ENCODE results near the gene SUPT3H. TPM values are rescaled to one million over a fixed set of nuclear protein-coding genes. Genes with fewer than 3 reads are reported as not detected.

Gene SUPT3H
- total and polyA plus RNA-seq, 2 of the 13 experiments (the other 11 are each of a cell fraction or from before 2014, with no cell fraction given), result 11.9 to 36.1 TPM

- WGBS (ENCODE audit: low lambda C conversion rate), result 100% methylated on average over 1 of the region's 1 CpG
- no peak for ATAC-seq
- POLR2A ChIA-PET, result no interaction called here
- Histone ChIP-seq H3K27ac (ENCODE audit: extremely low read length, insufficient read depth, low read length) (no peak overlapping the region), H3K4me1 (ENCODE audit: insufficient read depth, low read length) (no peaks in the 10 kb centered on the region), H3K9me3 (ENCODE audit: low read length) (no peaks in the 10 kb centered on the region), H3K4me3 (replicated peaks in 1 of 3; ENCODE audit: insufficient read depth in 1 of 3, low read depth in 2 of 3, low read length in 3 of 3) (no peak overlapping the region), H2AFZ (ENCODE audit: low read length) (no peak overlapping the region), H4K20me1 (ENCODE audit: insufficient read depth, low read length) (no peaks in the 10 kb centered on the region), H3K36me3 (replicated peaks in 1 of 2; ENCODE audit: control insufficient read depth in 1 of 2, insufficient read depth in 2 of 2, low read length in 2 of 2) (no peaks in the 10 kb centered on the region), H3K9ac (ENCODE audit: insufficient read depth, low read depth, low read length) (no peak overlapping the region), H3K79me2 (ENCODE audit: insufficient read depth, low read length) (no peaks in the 10 kb centered on the region), H3K27me3 (ENCODE audit: control insufficient read depth in 1 of 2, insufficient read depth in 2 of 2, low read length in 2 of 2) (no peaks in the 10 kb centered on the region), H3K4me2 (ENCODE audit: low read depth, low read length) (no peak overlapping the region)
- intact Hi-C loops (cut with micrococcal nuclease; ENCODE audit: unreplicated experiment) (no loop called here), in situ Hi-C loops (cut with HindIII; ENCODE audit: extremely low pct_ligation_motif_present, low pct_unique_long_range_greater_than_20kb) (no loop called here)
- FAIRE-seq, result no peak
- BruUV-seq (replicated peaks), result no TSS peak
- no peak for DNase-seq (ENCODE audit: low spot score)
- CTCF ChIA-PET (ENCODE audit: low intra/inter-chr PET ratio, low total read pairs), result no interaction called here
- TF ChIP-seq ZNF12 (CRISPR knock-in tag; IDR thresholded peaks at IDR 0.05) (no peak), ARNT2 (CRISPR knock-in tag; IDR thresholded peaks at IDR 0.05; ENCODE audit: low read depth) (no peak), MAZ (IDR thresholded peaks at IDR 0.05; ENCODE audit: borderline replicate concordance, low read depth, low read length) (no peak), MAZ (CRISPR knock-in tag; IDR thresholded peaks at IDR 0.05; ENCODE audit: low read depth) (no peak), ZNF746 (CRISPR knock-in tag; IDR thresholded peaks at IDR 0.05) (no peak), ZNF281 (CRISPR knock-in tag; IDR thresholded peaks at IDR 0.05; ENCODE audit: borderline replicate concordance) (no peak), ZMYM2 (CRISPR knock-in tag; IDR thresholded peaks at IDR 0.05) (no peak), ZNF564 (CRISPR knock-in tag; IDR thresholded peaks at IDR 0.05) (no peak), IKZF4 (CRISPR knock-in tag; IDR thresholded peaks at IDR 0.05; ENCODE audit: borderline replicate concordance, low read depth, not compliant biosample characterization) (no peak), ZNF574 (CRISPR knock-in tag; IDR thresholded peaks at IDR 0.05) (no peak), MYNN (CRISPR knock-in tag; IDR thresholded peaks at IDR 0.05; ENCODE audit: low read depth) (no peak), AKAP8 (CRISPR knock-in tag; IDR thresholded peaks at IDR 0.05) (no peak), TMF1 (CRISPR knock-in tag; IDR thresholded peaks at IDR 0.05; ENCODE audit: low read depth) (no peak), ZNF839 (CRISPR knock-in tag; IDR thresholded peaks at IDR 0.05; ENCODE audit: borderline replicate concordance) (no peak), NCOA5 (CRISPR knock-in tag; IDR thresholded peaks at IDR 0.05) (no peak), FOSL2 (CRISPR knock-in tag; IDR thresholded peaks at IDR 0.05) (no peak), MED1 (CRISPR knock-in tag; IDR thresholded peaks at IDR 0.05) (no peak)
- TF ChIP-seq, protein P1, sequence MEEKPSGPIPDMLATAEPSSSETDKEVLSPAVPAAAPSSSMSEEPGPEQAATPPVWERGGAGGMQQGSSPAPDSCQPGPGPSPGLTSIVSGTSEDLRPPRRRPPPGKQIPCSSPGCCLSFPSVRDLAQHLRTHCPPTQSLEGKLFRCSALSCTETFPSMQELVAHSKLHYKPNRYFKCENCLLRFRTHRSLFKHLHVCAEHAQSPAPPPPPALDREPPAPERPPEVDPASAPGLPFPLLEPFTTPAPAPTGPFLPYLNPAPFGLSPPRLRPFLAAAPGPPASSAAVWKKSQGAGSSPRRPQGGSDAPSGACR (CRISPR knock-in tag; IDR thresholded peaks at IDR 0.05), result no peak
- TF ChIP-seq, protein P2, sequence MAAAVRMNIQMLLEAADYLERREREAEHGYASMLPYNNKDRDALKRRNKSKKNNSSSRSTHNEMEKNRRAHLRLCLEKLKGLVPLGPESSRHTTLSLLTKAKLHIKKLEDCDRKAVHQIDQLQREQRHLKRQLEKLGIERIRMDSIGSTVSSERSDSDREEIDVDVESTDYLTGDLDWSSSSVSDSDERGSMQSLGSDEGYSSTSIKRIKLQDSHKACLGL (CRISPR knock-in tag; IDR thresholded peaks at IDR 0.05), result no peak
Observed at GRCh38 chr6:44837741-44838140, 540.0 kb downstream of the SUPT3H start.

All from HepG2 (cell line).